Left renal cortex interstitium (tissue), 4 donors: ENCODE data around the gene PHC2. TPM values are rescaled to one million over a fixed set of nuclear protein-coding genes. Genes with fewer than 3 reads are reported as not detected.

ENCODE experiments used
- DNase-seq, 4 donors: peaks; one replicate each; pipeline ENCODE4 v3.0.0-alpha.2; 2013; ENCODE audit warnings: low read depth in 4 of 4, low spot score in 2 of 4, missing footprints in 1 of 4
- polyA plus RNA-seq, 4 donors: library from polyadenylated mRNA; unstranded; fragments of 120-200 nt; gene quantifications; one replicate each; pipeline ENCODE4 v1.2.1, GENCODE V29; 2013; ENCODE audit not compliant: insufficient read length in 4 of 4

PHC2 gene
- polyA plus RNA-seq, 4 donors, result 93.9 to 130 (median 117) TPM

- no peak for DNase-seq
These were observed 77.4 kb downstream of the PHC2 start for GRCh38 chr1:33353531-33353930.

- DNase-seq, result no peak
These were observed 79.6 kb downstream of the PHC2 start for GRCh38 chr1:33351281-33351660.

DNA sequence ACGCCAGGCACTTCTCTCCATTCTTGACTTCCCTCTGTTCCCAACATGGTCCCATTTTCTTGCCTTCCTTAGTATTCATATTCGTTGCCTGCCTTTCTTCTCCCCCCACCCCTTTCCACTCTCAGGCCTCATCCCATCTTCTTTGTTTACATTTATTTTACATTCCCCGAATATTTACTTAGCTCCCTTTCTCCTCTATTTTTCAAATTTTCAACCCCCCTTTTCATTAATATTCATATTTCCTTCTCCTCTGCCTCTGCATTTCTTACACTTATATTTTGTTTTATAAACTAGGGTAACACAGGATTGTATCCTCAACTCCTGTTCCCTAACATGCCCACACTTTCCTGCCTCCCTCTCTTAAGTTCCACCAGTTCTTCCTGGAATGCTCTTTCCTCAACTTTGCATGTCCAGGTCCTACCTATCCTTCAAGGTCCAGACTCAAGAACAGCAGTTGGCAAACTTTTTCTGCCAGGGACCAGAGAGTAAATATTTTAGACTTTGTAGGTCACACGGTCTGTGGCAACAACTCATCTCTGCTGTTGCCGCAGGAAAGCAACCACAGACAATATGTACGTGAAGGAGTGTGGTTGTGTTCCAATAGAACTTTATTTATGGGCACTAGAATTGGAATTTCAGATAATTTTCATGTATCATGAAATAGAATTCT lies 80.1 kb downstream of the PHC2 start:
- no peak for DNase-seq

DNA sequence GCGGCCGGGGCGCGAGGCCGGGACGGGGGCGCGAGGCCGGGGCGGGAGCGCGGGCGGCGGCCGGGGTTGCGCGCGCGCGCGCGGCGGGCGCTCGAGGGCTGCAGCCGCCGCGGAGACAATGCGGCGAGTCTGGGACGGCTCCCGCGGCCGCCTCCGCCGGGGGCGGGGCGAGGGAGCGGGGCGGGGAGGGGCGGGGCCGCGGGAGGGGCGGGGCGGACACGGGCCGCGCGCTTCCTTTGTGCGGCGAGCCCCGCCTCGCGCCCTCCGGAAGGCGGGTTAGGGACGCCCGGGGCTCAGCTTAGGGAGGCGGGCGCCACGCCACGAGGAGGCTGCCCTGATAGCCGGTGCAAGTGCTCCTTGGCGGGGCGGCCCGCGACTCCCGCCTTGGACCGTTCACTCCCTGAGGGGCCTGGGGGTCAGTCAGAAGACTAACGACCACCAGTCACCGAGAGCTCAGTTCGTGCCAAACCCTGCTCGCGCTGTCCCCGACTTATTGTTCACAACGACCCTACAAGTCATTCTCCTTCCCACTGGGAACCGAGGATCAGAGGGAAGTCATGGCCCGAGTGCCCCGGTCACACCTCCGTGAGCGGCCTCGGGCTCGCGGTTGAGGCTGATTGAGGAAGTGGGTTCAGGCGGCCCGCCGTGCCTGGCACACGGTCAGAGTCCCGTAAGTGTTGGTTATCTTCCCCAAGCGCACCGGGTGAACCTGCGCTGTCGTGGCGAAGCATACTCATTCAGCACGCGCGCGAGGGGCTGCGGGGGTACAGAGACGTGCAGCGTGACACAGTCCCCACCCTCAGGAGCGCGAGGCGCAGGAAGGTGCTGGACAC lies 80.9 kb downstream of the PHC2 start:
- DNase-seq, result peak in 2 of 4 donors; percentile 72 to 74

DNA sequence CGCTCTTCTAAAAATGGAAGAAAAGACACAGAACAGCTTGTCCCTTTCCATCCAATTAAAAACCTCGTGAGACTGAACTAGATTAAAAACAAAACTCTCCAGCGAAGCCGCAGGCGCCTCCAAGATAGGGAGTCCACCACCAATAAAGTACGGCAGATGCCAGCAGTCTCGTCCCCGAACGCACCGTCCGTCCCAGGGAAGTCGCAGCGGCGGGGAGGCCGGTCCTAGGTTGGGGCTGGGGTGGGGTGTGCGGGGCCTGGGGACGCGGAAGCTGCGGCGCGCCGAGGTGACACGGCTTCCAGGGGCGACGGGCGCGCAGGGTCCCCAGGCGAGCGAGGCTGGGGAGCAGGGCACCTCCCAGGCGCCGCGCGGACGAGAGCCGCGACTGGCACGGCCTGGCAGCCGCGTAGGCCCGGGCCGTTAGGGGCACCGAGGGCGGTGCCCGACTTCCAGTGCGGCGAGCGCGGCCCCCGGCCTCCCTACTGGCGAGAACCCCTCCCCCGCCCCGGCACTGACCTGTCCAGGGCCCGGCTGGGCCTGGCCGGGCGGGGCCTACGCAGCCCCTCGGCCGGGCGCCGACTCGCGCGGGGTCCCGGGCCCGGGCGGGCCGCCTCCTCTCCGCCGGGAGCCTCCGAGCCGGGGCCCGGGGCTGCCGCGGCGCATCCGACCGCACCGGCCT lies 81.7 kb downstream of the PHC2 start:
- DNase-seq, result no peak

GRCh38 chr1:33348676-33349080 lies 82.2 kb downstream of the PHC2 start:
- no peak for DNase-seq

GRCh38 chr1:33348194-33348593 lies 82.7 kb downstream of the PHC2 start:
- DNase-seq, result no peak

DNA sequence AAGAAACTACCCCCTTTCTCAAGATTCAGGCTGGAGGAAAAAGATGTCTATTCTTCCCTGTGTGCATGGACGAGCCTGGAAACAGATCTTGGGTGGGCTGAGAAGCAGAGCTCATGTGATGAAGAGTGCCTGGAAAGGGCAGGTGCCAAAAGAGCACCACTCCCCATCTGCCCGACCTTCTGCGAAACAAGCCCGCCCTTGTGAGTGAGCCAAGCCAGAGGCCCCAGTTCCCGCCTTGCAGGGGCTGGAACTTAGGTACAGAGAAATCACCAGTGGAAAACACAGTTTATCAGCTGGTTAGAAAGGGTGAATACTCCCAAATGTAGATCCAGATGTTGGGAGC lies 83.3 kb downstream of the PHC2 start:
- DNase-seq, result no peak

- DNase-seq, result no peak
These were observed 83.8 kb downstream of the PHC2 start for GRCh38 chr1:33346927-33347649.

- DNase-seq, result no peak
These were observed 84.4 kb downstream of the PHC2 start for GRCh38 chr1:33346533-33346926.

GRCh38 chr1:33344896-33345560 lies 85.9 kb downstream of the PHC2 start:
- no peak for DNase-seq

DNA sequence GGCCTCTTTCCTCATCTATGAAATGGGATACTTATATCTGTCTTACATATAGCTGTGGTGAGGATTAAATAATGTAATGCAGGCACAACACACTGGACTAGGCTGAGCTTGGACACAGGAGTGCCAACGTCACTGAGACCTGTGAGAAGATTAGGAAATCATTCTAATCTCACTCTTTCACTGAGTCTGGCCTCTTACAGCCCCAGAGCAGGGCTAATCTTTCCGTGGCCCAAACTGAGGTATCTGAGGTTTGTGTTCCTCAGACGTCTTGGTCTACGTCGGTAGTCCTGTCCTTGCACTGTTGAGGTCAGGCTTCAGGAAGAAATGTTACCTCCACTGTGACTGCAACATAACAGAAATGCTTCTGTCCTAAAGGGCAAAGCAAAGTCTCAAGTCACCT lies 87.4 kb downstream of the PHC2 start:
- no peak for DNase-seq

DNA sequence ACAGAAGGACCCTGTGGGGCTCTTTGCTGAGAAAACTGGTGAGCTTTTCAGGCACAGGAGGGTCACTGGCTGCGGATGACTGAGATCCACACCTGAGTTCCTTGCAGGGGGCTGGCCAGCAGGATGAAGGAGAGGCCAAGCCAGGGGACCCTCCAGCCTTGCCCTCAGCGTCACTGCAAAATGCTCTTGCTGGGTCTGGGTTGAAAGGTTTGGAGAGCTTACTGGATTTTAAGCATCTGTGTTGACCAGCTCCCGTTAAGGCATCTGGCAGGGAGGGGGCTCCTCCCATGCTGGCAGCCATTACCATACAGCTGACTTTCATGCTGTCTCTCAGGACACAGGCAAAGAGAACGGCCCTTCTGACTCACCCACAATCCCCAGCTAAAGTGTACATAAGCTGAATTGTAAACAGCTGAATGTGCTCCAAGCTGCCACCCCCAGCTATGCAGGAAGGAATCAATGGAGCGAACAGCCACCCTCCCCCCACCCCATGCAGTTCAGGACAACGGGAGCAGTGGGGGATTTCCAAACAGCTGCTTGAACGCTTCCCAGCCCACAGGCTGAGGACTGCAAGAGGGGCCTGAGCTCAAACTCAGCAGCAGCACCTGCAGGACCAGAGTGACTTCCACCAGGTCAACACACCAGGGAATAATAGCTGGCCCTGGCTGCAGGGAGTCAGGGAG lies 88.7 kb downstream of the PHC2 start:
- DNase-seq, result no peak

DNA sequence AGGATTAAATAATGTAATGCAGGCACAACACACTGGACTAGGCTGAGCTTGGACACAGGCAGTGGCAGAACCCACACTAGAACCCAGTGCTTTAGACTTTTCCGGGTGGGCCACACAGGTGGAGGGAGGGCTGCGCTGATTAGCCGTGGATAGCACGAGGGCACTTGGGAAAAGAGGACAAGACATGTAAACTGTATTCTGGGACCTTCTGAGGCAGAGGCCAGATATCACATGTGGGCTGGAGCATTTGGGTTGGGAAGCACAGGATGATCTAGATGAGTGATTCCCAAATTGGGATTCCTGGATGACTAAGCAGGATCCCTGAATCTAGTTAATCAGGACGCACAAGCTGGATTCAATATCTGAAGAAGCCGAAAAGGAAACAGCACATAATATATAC lies 89.7 kb downstream of the PHC2 start:
- DNase-seq, result no peak

GRCh38 chr1:33339413-33339812 lies 91.5 kb downstream of the PHC2 start:
- no peak for DNase-seq

- no peak for DNase-seq
These were observed 92.3 kb downstream of the PHC2 start for GRCh38 chr1:33338440-33339211.

- DNase-seq, result no peak
These were observed 92.9 kb downstream of the PHC2 start for GRCh38 chr1:33338048-33338439.

- no peak for DNase-seq
These were observed 93.5 kb downstream of the PHC2 start for GRCh38 chr1:33337441-33337840.

DNA sequence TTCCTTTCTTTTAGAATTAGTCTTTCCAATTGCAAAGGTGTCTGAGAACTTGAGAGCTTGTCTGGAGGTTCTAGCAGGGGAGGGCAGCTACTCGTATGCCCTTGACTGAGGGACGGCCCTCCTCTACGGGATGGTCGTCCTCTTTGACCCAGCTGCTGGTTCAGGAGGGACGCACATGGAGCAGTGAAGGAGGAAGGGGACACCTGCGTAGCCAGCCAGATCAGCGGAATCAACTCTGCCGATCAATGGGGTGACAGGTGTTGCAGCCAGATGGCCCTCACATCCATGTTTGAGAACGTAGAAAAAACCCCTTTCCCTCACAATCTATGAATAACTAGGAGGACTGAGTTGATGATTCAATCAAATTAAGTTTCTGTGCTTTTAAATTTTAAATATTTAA lies 94.3 kb downstream of the PHC2 start:
- no peak for DNase-seq
